ENCODE measurements around the gene SELE. TPM values are rescaled to one million over a fixed set of nuclear protein-coding genes. Genes with fewer than 3 reads are reported as not detected.

Gene SELE
- polyA plus RNA-seq, 1 donor from 2014 or later, result not detected

DNA sequence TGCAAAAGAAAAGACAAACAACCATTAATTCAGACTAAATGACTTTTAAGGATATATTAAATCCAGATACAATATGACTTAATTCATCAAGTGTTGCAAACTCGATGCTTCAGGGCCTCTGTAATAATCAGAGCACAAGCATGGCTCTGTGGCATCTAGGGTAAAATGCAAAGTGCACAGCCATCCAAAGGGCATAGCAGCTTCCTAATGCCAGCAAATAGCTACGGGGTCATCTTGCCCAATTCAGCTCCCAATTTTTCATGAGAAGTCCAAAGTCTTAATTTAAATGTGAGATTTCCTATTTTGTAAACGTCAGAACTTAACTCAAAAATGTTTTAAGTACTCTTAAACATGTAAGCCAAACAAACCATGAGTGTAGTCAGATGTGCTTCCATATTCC is 7.9 kb downstream of the SELE start:
- Histone ChIP-seq H3K9me3 (ENCODE audit: low read length) (no peaks in the 10 kb centered on the region), H3K4me3 (ENCODE audit: low read length) (no peak overlapping the region), H3K4me2 (ENCODE audit: low read length) (no peak overlapping the region), H3K9me2 (ENCODE audit: insufficient read depth, low read length) (no peaks in the 10 kb centered on the region), H3K79me2 (replicated peaks; ENCODE audit: insufficient read depth, low read length) (no peaks in the 10 kb centered on the region), H3K9ac (ENCODE audit: low read length) (no peak overlapping the region), H4K20me1 (ENCODE audit: insufficient read depth) (no peaks in the 10 kb centered on the region), H3K27me3 (ENCODE audit: insufficient read depth, low read depth, low read length) (no peaks in the 10 kb centered on the region), H3K36me3 (ENCODE audit: insufficient read depth, low read length) (no peaks in the 10 kb centered on the region), H3F3A (ENCODE audit: insufficient read depth, low read length, poor library complexity, severe bottlenecking) (no peaks in the 10 kb centered on the region), H3K27ac (ENCODE audit: low read length) (no peak overlapping the region), H2AFZ (ENCODE audit: low read depth, low read length) (no peak overlapping the region)
- TF ChIP-seq, protein P1, sequence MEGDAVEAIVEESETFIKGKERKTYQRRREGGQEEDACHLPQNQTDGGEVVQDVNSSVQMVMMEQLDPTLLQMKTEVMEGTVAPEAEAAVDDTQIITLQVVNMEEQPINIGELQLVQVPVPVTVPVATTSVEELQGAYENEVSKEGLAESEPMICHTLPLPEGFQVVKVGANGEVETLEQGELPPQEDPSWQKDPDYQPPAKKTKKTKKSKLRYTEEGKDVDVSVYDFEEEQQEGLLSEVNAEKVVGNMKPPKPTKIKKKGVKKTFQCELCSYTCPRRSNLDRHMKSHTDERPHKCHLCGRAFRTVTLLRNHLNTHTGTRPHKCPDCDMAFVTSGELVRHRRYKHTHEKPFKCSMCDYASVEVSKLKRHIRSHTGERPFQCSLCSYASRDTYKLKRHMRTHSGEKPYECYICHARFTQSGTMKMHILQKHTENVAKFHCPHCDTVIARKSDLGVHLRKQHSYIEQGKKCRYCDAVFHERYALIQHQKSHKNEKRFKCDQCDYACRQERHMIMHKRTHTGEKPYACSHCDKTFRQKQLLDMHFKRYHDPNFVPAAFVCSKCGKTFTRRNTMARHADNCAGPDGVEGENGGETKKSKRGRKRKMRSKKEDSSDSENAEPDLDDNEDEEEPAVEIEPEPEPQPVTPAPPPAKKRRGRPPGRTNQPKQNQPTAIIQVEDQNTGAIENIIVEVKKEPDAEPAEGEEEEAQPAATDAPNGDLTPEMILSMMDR (IDR thresholded peaks at IDR 0.05; ENCODE audit: poor library complexity, severe bottlenecking), result no peak
- TF ChIP-seq TAF1 (IDR thresholded peaks at IDR 0.05; ENCODE audit: low read depth) (no peak), EP300 (conservative IDR thresholded peaks at IDR 0.05; ENCODE audit: poor library complexity, severe bottlenecking) (no peak), SMC3 (conservative IDR thresholded peaks at IDR 0.05; ENCODE audit: poor library complexity) (no peak)

DNA sequence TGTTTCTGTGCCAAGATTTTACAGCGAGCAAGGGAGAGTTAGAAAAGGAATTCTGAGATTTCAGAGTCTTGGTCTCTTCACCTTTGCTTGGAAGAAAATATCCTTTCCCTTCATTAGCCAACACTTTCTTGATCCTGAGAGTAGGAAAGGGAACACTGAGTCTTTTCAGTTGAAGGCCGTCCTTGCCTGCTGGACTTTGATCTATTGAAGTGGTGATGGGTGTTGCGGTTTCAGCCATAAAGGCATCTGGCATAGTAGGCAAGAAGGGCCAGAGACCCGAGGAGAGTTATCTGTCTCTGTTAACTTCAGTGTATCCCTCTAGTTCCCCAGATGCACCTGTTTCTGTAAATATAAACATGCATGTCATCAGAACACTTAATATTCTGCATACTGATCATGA is 9.7 kb downstream of the SELE start:
- Histone ChIP-seq H2AFZ (ENCODE audit: low read depth, low read length) (no peak overlapping the region), H3K79me2 (replicated peaks; ENCODE audit: insufficient read depth, low read length) (no peaks in the 10 kb centered on the region), H4K20me1 (ENCODE audit: insufficient read depth) (no peaks in the 10 kb centered on the region), H3K27me3 (ENCODE audit: insufficient read depth, low read depth, low read length) (no peaks in the 10 kb centered on the region), H3K4me2 (ENCODE audit: low read length) (no peak overlapping the region), H3K4me3 (ENCODE audit: low read length) (no peak overlapping the region), H3K9ac (ENCODE audit: low read length) (no peak overlapping the region), H3K9me3 (ENCODE audit: low read length) (no peaks in the 10 kb centered on the region), H3F3A (ENCODE audit: insufficient read depth, low read length, poor library complexity, severe bottlenecking) (no peaks in the 10 kb centered on the region), H3K27ac (ENCODE audit: low read length) (no peak overlapping the region), H3K36me3 (ENCODE audit: insufficient read depth, low read length) (no peaks in the 10 kb centered on the region), H3K9me2 (ENCODE audit: insufficient read depth, low read length) (no peaks in the 10 kb centered on the region)
- TF ChIP-seq, protein P1 (IDR thresholded peaks at IDR 0.05; ENCODE audit: poor library complexity, severe bottlenecking), result no peak
- TF ChIP-seq MXI1 (conservative IDR thresholded peaks at IDR 0.05; ENCODE audit: poor library complexity, severe bottlenecking) (no peak), POLR2AphosphoS5 (IDR thresholded peaks at IDR 0.05) (no peak), SMC3 (conservative IDR thresholded peaks at IDR 0.05; ENCODE audit: poor library complexity) (no peak), TAF1 (IDR thresholded peaks at IDR 0.05; ENCODE audit: low read depth) (no peak), EZH2 (IDR thresholded peaks at IDR 0.05; ENCODE audit: borderline replicate concordance, insufficient read depth, low read length, poor library complexity, severe bottlenecking) (no peak), EP300 (conservative IDR thresholded peaks at IDR 0.05; ENCODE audit: poor library complexity, severe bottlenecking) (no peak), RAD21 (conservative IDR thresholded peaks at IDR 0.05) (no peak)
- TF ChIP-seq, protein P2, sequence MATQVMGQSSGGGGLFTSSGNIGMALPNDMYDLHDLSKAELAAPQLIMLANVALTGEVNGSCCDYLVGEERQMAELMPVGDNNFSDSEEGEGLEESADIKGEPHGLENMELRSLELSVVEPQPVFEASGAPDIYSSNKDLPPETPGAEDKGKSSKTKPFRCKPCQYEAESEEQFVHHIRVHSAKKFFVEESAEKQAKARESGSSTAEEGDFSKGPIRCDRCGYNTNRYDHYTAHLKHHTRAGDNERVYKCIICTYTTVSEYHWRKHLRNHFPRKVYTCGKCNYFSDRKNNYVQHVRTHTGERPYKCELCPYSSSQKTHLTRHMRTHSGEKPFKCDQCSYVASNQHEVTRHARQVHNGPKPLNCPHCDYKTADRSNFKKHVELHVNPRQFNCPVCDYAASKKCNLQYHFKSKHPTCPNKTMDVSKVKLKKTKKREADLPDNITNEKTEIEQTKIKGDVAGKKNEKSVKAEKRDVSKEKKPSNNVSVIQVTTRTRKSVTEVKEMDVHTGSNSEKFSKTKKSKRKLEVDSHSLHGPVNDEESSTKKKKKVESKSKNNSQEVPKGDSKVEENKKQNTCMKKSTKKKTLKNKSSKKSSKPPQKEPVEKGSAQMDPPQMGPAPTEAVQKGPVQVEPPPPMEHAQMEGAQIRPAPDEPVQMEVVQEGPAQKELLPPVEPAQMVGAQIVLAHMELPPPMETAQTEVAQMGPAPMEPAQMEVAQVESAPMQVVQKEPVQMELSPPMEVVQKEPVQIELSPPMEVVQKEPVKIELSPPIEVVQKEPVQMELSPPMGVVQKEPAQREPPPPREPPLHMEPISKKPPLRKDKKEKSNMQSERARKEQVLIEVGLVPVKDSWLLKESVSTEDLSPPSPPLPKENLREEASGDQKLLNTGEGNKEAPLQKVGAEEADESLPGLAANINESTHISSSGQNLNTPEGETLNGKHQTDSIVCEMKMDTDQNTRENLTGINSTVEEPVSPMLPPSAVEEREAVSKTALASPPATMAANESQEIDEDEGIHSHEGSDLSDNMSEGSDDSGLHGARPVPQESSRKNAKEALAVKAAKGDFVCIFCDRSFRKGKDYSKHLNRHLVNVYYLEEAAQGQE (IDR thresholded peaks at IDR 0.05; ENCODE audit: borderline replicate concordance), result no peak
